ELF-1 (cell line): ENCODE measurements around the gene MRC1.

Source experiments
- DNase-seq: peaks from one replicate; pipeline ENCODE4 v3.0.0-alpha.2; 2016; ENCODE audit warnings: low read depth, low spot score

Gene MRC1

DNA sequence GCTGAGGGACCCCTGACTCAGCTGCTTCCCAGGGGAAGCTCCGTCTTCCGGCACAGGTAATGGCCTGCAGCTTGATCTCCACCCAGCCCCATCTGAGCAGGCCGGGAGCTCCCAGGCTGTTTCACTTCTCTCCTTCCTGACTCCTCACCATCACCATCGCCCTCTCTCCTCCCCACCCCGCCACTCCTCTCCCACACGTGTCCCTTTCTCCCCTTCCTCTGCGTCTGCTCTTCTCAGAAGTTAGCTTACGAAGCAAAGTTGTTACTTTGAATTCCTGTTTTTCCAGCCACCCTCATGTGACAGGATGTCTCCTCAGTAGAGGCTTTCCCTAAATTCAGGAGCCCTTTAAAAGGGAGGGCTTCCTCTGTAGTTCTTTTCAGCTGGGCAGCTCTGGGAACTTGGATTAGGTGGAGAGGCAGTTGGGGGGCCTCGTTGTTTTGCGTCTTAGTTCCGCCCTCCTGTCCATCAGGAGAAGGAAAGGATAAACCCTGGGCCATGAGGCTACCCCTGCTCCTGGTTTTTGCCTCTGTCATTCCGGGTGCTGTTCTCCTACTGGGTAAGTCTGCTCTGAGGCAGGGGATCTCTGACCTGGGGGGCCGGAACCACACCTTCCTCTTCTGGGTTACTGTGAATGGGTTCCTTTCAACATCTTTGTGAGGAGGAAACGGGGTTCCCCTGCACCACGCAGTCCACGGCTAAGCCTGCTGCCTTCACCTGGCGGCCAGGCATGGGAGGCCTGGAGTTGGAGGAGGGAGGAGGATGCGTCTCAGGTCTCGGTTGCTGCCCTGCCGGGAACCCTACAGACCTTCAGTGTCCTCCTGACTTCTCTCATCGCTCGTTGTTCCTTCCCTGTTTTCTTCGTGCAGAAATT, at the start of gene MRC1:
Gene MRC1 (plus strand): TSS at position 378 of the 871 bp plus-strand sequence. CDS start 118 bp downstream, at position 496.
- DNase-seq: no peak

DNA sequence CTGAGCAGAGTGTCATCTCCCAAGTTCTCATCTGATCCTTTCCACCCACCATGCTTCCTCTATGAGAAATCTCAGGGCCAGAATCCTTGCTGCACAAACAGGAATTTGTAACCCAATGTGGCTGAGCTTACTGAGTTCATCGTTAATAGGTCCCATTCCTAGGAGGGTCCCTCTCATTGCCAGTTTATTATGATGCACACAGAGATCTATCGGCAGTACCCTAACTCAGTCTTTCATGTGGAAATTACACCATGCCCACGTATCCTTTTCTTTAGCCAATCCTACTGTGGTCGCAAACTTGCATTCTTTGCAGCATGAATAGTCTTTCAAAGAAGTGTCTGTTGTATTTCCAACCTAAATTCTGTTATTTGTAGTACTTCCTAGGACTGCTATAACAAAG, 45.0 kb upstream of the MRC1 start:
- no peak for DNase-seq

DNA sequence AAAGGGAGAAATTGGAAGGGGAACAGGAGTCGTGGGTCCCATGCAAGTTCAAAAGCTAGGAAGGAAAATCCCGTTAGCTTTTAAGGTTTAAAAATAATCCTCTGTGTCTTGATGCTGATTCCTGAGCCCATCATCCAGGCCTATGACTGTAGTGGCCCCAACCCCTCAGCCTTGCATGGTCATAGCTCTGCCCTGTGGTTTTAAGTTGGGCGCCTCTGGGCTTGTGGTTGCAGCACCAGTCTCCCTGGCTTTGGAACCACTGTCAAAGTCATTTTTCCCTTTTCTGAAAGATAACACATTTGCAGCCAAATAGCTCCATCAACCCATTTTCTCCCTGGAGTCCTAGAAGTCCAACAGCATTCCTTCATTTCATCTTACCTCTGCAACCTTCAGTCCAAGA, 43.5 kb upstream of the MRC1 start:
- no peak for DNase-seq

DNA sequence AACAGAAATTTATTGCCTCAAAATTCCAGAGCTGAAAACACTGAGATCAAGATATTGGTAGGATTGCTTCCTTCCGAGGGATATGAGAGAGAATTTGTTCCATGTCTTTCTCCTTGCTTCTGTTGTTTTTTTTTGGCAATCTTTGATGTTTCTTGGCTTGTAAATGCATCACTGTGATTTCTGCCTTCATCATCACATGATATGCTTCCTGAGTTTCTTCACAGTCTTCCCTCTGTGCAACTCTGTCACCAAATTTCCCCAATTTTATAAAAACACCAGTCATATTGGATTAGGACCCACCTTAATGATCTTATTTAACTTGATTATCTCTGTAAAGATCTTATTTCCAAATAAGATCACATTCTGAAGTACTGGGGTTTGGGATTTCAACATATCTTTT, 42.4 kb upstream of the MRC1 start:
- DNase-seq: no peak

DNA sequence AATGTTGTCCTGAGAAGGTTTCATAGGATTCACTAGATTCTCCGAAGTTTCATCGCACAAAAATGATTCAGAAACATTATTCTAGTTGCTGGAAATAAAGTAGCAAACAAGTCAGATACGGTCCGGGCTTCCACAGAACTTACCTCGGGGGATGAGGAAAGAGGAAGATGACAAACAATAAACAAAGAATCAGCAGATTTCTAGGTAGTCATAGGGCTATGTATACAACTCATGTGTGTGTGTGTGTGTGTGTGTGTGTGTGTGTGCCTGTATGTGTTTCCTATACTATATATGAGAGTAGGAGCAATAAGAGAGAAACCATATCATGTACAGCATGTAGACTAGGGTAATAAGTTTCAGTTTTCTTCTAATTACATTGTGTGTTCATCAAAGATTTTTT, 40.7 kb upstream of the MRC1 start:
- DNase-seq: no peak

DNA sequence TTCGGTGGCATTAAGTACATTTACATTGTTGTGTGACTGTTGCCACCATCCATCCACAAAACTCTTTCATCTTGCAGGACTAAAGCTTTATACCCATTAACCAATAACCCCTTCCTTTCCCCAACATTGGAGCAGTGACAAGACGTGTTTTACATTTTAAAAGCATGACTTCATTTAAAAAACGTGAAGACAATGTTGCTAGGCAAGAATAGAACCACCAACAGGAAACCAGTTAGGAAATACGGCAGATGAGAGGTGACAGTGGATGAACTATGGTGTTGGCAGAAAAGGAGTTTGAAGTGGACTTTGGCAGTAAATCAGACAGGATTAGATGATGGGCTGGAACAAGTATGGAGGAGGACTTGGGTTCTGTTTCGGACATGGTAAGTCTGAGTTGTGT, 40.2 kb upstream of the MRC1 start:
- DNase-seq: no peak

DNA sequence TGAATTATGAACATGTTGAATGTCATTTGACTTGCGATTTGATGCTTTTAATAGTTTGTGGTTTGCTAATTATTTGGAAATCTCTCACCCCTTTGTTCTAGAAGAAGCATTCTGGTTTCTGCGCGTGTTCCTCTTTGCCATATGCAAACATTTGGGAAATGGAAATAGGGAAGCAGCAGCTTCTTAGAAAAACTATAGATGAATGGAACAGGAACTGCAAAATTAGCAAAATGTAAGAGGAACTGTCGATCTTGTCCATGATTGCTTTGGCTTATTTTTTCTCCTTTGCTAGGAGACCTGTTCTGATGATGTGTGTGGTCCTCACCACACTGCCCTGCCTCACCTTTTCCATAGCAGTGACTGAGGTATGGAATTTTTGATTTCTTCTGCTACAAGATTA, 38.1 kb upstream of the MRC1 start:
- DNase-seq: no peak

DNA sequence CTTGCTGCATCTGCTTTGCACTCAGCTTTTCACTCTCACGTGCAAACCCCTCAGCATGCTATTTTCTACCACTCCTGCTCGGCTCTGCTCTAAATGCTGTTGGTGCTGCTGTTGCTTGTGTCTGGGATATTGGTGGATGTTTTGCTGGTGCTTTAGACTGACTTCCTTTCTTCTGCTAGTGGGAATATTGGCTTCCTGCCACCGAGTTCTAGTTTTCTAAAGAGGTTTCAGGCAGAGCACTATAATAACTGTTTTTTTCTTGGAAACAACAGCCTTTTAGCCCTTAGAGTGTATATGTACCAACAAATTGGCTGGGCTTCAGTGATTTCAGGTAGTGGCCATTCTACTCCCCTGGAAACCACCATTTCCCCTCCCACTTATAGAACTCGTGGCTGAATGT, 29.4 kb upstream of the MRC1 start:
- DNase-seq: no peak

DNA sequence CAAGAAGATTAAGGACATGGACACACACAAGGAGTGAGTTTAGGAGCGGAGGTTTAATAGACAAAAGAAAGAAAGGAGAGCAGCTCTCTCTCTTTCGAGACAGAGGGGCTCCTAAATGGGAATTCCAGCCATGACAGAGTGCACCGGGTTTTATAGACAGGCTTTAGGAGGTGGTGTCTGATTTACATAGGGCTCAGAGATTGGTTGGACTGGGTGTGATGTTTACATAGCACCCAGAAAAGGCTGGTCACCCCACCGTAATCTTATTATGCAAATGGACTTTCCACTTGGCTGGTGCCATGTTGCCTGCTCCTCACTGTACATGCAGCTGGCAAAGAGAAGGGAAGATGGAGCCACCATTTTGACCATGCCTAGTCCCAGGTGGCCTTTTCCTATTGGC, 28.4 kb upstream of the MRC1 start:
- DNase-seq: no peak

DNA sequence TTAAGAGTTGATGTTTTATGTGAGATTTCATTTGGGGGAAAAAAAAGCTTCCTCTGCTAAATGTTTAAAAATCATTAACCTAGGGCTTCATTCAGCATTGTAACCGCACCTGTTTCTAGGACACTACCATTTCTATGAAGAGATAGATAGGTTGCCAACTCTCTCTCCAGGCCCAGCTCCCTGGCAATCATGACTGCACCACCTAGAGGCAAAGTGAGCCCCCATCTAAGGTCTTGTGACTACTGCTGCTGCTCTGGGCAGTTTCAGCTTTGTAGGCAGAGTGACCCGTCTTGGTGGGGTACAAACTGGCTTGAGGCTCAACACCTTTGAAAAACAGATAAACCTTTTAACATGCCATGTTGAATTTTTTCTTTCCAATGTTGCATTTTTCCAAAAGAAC, 27.3 kb upstream of the MRC1 start:
- DNase-seq: no peak

DNA sequence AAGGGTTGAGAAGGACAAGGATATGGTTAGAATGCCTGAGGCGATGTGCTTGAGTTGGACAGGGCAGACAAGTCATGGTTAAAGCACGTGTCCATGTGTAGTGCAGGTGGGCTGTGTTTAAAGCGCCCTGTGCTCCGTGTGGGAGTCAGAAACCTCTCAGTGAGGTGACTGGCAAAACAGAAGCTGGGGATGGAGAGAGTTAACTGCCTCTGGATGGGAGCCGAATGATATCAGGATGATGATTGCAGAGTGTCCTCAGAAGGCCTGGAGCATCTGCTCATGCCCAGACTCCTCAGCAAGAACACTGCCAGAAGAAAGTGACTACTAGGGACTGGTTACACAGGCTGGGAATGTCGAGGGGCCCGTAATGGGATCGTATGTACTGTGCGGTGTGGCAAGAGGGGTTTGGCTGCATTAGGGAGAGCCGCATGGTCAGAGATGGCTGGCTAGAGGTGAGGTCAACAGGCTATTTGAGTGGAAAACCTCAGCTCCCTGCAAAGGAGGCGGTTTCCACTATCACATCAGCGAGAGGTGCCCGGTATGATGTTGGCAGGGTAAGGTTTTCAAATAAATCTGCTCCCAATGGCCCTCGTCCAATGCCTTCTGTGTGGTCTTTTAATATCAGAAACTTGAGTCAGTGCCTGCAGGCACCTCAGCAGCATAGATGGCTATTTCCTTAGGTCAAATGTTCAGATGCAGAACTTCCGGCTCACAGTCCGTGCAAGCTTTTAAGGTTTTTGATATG, 26.1 kb upstream of the MRC1 start:
- DNase-seq: no peak

DNA sequence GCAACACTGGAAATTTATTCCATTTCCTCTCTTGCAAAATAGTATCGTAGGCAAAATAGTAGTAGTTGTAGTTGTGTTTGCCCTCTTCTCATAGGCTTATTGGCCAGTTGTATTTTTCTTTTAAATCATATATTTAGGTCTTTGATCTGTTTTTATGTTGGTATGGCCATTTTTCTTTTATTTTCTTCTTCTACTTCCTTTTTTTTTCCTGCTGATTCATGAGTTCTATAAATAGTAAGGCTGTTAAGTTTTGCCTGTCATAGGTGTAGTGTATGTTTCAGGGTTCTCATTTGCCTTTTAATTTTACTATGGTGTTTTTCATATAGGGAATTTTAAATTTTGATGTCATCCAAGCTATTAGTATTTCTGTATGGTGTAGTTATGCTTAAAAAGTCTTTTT, 25.4 kb upstream of the MRC1 start:
- no peak for DNase-seq

DNA sequence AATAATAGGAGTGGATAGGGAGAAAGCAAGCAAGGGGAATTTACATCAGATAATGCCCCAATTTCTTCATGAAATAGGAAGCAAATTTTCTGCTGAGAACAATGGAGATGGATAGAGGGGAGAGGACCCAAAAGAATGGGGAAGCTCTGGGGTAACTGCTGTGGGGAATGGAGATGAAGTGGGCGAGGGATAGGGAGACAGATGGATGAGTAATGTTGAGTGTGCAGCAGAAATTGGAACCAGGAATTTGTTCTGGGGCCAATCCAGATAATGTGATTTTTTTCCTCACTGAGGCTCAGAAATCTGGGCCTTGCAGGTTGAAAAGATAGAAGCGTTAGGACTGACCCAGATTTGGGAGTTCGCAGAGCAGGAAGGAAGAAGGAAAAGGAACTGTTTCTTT, 24.5 kb upstream of the MRC1 start:
- no peak for DNase-seq

DNA sequence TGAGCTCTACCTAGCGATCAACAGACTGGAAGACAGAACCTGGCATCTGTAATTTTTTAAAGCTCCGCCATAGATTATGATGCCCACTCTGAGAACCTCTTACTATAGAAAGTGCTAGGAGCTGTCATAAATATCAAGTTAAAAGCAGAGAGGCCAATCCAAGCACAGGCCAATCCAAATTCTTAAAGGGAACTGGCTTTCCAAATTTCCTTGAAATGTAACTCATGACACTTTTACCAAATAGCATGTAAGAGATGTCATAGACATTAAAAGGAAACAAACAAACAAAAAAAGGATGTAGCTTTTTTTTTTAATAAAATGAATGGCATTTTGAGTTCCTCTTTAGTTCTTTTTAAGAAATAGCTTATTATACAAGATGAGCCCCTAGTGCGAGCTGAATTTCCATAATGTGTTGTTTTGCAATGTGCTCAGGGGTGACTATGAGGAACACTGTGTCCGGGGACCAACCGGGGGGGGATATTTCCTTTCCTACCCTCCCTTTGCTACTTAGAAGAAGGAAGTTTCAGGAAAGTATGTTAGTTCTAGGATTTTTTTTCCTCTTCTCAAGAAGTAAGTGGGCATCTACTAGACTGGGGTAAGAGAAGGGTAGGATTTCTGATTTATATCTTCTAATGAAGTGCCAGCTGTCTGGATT, 23.7 kb upstream of the MRC1 start:
- DNase-seq: no peak

DNA sequence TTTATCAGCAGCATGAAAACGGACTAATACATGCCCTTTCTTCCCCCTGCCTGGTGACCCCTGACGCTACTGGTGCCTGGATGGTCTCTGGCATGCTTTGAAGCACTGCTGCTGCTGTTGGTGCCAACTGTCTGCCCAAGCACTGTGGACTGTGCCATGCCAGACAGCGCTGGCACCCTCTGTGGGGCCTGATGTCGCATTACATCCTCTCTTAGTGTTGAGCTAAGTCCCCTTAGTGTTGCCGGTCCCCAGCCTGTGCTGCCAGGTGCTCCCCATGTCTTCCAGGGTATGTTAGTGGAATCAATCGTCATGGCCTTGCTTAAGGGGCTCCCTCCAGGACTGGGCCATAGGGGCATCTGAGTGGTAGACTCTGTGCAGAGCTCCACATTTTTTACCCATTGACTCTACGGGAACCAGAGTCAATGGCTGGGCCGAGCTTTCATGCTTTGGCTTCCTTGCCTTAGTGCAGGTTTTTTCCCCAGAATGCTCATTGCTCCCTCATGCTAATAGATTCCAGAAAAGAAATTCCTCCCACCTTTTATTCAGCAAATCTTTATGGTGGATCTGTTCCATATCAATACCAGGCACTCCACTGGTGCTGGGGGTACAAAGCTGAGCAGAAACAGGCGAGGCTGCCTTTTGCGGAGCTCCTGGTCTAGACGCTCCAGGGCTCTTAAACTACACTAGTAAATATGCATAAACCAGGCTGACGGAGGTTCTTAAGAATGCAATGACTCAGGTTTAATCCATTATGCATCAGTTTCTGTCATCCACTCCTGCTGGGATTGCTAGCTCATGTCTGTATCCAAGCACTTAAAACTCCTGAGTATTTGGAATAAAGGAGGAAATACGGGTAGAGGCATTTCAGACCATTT, 21.8 kb upstream of the MRC1 start:
- DNase-seq: peak; percentile 80

DNA sequence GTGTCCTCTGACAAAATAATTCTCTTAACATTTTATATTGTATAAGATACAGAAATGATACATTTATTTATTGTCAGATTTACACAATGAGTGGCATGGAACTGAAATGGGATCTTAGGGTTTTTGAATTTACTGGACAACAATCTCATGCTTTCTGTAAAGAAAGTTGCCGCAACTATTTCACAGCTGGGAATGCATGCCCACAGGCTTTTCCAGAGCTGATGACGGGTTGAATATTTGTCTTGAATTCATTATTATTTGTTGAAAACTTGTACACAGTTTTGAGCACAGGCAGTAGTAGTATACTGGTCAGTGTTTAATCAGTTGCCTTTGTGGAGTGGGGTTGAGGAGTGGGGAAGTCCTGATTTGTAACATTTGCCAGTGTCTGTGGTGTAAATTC, 20.5 kb upstream of the MRC1 start:
- DNase-seq: no peak

DNA sequence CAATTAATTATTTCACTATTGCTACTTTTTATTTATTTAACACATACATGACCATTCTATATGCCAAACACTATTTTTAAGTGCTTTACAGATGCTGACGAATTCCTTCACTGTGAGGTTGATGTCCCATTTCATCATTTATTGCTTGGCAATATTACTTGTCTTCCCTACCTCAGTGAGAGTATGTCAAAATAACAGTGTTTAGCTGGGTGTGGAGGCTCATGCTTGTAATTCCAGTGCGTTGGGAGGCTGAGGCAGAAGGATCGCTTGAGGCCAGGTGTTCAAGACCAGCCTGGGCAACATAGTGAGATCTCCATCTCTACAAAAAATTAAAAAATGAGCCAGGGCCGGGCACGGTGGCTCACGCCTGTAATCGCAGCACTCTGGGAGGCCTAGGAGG, 19.8 kb upstream of the MRC1 start:
- no peak for DNase-seq

DNA sequence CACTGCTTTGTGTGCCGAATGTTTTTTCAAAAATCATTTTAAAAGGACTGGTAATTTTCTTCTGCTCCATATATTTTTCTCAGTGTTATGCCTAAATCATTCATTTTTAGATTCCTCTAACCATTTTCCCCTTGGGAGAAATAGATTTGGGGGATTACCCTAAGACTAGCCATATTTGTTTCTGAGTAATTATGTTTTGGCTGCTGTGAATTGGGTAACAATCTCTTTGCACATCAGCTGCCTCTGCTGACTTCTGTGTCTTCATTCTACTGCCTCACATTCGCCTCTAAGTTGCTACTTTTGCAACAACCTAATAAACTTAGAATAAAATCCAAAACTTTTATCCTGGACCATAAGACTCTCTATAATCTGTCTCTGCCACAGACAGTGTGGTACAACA, 18.5 kb upstream of the MRC1 start:
- no peak for DNase-seq

DNA sequence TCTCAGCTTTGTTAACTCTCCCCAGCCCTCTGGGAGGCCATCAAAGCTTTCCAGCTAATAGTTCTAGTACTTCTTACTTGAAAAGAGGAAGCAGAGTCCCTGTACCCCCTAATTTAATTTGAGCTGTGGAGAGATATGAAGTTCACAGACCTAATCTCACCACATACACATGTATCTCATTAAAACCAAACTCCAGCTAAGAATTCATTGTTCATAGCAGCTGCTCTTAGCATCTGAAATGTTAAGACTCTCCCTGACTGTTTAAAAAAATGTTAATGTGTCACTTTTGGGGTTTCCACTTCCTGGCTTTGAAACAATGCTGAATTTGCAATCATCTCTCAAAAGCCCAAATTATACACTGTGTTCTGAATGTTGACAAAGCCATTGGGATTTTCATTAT, 16.2 kb upstream of the MRC1 start:
- DNase-seq: no peak

DNA sequence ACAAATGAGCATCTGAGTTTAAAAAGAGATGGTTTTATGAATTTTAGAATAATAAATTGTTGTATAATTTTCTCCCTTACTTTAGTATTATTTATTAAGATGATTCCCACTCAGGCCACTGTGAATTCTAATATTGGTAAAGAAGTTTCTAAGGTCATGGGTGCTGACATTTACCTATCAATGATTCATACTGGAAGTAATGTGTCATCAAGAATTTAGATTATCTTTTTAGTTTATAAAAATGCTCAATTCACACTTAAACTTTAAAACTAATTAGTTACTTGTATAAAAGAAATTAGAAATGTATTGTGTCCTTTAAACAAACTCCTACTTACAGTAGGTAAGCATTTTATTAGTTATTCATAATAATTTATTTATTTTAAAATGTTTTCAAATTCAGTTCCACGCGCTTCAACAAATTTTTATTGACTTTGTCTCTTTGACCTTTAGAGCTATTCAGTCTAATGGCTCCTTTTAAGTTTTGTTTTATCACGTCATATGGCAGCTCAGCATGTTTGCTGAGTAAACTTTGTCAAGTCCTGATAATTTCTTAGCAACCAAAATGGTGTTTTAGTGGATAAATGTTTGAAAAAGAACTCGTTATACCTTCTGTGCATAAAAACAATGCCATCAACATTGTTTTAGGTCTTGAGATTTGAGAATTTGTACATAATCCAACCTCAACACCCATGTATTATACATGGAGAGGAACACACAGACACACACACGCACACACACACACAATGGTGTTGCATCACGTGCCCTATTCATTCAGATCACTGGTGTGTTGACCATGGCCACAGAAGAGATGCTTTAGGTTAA, 15.1 kb upstream of the MRC1 start:
- DNase-seq: no peak

DNA sequence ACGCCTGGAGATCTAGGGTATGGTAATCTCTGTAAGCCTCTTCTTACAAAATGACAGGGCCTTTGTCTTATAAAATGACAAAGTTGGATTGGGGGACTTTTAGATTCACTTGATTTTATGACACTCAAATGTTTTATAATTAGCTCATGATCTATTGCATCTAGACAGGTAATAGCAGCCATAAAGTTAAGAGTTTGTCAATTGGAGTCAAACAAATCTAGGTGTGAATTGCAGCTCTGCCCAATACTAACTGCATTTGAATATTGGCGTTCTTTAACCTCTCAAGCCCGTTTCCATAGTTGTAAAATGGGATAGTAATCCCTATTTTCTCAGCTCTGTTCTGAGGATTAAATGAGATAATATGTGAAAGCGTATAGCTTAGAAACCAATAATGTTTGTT, 14.1 kb upstream of the MRC1 start:
- no peak for DNase-seq
